Neural progenitor cell (in vitro differentiated cells): ENCODE data around the gene PLD4.

Experiments used
- EZH2 ChIP-seq: fragments of 200-600 bp; sonication (generic); IDR thresholded peaks from 2 replicates; pipeline ENCODE4 v1.6.1; 2017; ENCODE audit warnings: antibody characterized with exemption, mild to moderate bottlenecking, moderate library complexity
- EZH2phosphoT487 ChIP-seq: fragments of 200-600 bp; sonication (generic); IDR thresholded peaks from 2 replicates; pipeline ENCODE4 v1.6.1; 2017; ENCODE audit warnings: antibody characterized with exemption
- TF ChIP-seq, protein P1 (sequence below): fragments of 200-600 bp; sonication (generic); IDR thresholded peaks from 2 replicates; pipeline ENCODE4 v1.5.1; 2017; ENCODE audit warnings: antibody characterized with exemption, mild to moderate bottlenecking

DNA sequence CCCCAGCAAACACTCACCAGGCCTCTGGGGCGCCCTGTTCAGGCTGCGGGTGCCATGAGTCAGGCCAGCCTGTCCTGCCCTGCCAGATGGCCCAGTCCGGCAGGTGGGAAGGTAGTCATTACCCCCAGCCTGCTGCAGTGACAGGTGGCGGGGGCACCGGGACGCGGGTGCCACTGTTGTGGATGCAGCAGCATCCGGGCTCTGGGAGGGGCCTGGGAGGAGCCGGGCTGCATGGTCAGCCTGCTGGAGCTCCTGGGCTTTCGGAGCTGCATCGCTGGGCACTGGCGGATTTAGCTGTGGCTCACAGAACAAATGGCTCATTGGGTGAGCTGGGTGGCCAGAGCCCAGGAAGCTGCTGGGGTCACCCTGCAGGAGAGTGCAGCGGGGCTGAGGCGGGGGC is 46.1 kb upstream of the PLD4 start:
- no peak for TF ChIP-seq EZH2phosphoT487
- TF ChIP-seq, protein P1, sequence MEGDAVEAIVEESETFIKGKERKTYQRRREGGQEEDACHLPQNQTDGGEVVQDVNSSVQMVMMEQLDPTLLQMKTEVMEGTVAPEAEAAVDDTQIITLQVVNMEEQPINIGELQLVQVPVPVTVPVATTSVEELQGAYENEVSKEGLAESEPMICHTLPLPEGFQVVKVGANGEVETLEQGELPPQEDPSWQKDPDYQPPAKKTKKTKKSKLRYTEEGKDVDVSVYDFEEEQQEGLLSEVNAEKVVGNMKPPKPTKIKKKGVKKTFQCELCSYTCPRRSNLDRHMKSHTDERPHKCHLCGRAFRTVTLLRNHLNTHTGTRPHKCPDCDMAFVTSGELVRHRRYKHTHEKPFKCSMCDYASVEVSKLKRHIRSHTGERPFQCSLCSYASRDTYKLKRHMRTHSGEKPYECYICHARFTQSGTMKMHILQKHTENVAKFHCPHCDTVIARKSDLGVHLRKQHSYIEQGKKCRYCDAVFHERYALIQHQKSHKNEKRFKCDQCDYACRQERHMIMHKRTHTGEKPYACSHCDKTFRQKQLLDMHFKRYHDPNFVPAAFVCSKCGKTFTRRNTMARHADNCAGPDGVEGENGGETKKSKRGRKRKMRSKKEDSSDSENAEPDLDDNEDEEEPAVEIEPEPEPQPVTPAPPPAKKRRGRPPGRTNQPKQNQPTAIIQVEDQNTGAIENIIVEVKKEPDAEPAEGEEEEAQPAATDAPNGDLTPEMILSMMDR = no peak
- TF ChIP-seq EZH2 = no peak
